HG03025 (cell line): ENCODE results near the gene PRMT5.
"Not testable (repeated sequence)": the region's sequence is repeated elsewhere in the genome, so short reads cannot be mapped to it uniquely, and the experiment has no call there.

Experiments used
- ATAC-seq: cut with Tn5 transposase; IDR thresholded peaks from one replicate; pipeline ENCODE4 v1.9.1; 2021; ENCODE audit warnings: mild to moderate bottlenecking, moderate library complexity; ENCODE audit not compliant: unreplicated experiment, low FRiP score

PRMT5 gene

DNA sequence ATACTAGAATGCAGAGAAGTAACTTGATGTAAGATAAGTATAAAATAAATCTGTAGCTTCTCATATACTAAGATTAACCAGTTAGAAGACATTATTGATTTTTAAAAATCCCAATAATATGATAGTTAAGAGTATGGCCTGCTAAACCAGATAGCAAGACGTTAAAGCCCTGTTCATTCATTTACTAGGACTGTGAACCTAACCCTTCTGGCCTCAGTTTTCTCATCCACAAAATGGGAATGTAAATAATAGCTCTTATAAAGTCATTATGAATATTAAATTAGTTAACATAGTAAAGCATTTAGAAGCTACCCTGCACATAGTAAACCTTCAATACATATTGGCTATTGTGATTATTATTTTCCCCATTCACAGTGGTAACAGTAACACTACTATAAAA is 6.0 kb upstream of the PRMT5 start:
- ATAC-seq = no peak

- no peak for ATAC-seq
Observed at GRCh38 chr14:22932146-22932545, 3.0 kb upstream of the PRMT5 start.

DNA sequence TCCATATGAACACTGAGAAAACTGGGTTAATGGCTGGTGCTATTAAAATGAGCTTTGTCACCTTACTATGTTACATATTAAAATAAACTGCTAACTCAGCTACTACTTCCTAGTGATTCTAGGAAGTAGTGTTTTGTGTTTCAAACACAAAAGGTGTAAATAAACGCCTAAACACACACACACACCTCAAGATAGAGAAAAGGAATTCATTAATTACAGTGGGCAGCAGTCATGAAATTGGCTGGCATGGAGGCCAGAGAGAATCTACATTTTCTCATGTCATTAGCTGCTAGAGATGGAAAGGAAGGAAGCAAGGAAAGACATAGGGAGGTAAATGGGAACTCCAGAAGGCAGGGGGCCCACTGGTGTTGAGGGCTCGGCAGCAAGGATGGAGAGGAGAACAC is 787 bp upstream of the PRMT5 start:
- ATAC-seq = no peak

GRCh38 chr14:22928237-22929103 is 706 bp downstream of the PRMT5 start:
- no peak for ATAC-seq

- no peak for ATAC-seq
Observed at GRCh38 chr14:22926316-22926715, 2.9 kb downstream of the PRMT5 start.

DNA sequence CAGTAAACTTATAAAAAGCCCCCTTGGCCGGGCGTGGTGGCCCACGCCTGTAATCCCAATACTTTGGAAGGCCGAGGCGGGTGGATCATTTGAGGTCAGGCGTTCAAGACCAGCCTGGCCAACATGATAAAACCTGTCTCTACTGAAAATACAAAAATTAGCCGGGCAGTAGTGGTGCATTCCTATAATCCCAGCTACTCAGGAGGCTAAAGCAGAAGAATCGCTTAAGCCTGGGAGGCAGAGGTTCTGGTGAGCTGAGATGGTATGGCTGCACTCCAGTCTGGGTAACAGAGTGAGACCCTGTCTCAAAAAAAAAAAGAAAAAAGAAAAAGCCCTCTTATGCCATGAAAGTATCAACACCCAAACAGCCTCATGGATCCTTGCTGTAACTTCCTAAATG is 3.7 kb downstream of the PRMT5 start:
- no peak for ATAC-seq

DNA sequence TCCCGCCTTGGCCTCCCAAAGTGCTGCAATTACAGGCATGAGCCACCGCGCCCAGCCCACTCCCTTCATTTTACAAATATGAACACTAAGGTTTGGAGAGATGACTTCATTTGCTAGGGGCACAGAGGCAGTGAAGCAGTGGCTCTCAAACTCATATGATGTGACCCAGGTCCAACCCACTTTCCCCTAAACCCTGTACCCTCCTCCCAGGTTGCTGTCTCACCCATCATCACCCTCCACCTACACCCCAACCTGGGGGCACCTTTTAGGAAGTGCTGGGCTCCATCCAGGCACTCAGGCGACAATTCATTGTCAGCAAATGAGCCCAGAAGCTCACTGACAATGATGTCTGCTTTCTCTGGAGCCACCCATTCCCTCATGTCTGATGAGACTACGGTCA is 5.4 kb downstream of the PRMT5 start:
- ATAC-seq = no peak

DNA sequence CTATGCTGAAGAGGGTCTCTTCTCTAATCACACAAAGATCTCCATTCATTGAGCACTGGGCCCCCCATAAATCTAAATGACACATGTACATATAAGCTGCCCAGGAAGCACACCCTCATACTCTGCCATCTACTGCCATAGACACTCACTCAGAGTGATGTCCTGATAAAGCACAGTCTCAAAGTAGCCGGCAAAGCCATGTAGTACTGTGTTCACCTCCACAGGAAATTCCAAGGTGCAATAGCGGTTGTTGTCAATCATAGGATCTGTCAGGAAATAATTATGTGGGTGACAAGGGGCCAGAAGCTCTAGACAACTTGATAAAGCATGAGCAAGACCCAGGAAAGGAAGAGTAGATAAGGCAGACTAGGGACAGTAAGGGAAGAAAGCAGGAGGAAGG is 6.9 kb downstream of the PRMT5 start:
- ATAC-seq = no peak

DNA sequence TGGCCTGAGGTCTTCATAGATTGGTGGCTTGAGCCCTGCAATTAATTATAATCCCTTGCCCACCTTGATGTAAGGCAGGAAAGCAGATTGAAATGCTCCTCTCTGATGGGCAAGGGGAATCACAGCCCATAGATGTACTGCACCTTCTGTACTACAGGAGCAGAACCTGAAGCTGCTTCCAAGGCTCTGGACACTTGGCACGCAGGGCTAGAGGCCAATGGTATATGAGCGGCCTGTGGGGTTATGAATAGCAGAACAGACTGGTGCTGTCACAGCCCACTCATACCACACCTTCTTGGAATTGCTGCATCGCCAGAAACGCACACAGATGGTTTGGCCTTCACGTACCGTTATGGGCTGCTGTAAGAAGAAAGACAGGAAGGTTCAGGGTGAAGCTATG is 8.5 kb downstream of the PRMT5 start:
- ATAC-seq = no peak

DNA sequence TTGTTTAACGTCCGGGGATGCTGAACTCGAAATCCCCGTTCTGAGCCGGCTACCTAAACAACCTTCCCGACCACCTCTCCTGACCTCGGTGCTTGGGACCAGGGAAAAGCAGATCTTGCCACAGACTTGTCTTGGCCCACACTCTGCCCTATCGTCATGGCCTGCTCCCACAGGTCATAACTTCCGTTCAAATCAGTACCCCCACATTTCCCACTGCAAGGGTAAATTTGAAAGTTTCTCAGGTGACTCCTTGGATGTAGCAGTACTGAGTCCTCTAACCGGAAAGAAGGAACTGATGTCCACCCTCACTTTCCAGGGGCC is 9.6 kb downstream of the PRMT5 start:
- peak; percentile 2 for ATAC-seq

DNA sequence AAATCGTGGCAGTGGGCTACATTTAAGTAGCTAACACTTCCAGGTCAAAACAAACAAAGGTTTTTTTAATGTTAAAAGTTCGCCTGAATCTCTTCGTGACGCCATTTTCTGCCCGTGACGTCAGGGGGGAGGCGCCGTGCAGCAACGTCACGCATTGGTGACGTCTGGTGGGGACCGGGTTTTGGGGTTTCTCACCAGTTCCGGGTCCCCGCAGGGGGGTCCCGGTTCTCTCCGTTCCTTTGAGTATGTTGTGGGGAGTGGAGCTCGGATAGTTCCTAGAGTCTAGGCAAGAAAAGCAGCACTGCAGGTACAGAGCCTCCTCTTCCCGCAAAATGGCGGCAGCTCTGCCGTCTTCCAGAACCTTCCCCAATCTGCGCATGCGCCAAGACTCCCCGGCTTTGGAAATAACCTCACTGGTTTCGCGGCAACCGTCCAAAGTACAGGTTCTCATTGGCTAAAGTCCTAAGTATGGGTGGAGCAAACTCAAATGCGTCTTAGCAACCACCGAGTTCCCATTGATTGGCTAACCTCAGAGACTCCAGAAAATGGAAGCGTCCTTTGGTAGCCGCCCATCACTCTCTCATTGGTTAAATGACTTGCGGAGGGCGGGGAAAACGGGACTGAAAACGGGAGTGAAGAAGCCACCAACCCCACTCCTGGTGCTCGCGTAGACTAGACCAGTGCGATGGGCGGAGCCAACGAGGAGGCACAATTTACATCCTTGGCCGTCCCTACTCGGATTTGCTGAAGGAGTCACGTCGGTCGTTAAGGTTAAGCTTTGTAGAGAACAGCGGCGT is 10.2 kb downstream of the PRMT5 start, which contains the start of gene RBM23:
Gene RBM23 (minus strand): TSS at position 346 of the 797 bp plus-strand sequence.
- ATAC-seq = peak; percentile 85

DNA sequence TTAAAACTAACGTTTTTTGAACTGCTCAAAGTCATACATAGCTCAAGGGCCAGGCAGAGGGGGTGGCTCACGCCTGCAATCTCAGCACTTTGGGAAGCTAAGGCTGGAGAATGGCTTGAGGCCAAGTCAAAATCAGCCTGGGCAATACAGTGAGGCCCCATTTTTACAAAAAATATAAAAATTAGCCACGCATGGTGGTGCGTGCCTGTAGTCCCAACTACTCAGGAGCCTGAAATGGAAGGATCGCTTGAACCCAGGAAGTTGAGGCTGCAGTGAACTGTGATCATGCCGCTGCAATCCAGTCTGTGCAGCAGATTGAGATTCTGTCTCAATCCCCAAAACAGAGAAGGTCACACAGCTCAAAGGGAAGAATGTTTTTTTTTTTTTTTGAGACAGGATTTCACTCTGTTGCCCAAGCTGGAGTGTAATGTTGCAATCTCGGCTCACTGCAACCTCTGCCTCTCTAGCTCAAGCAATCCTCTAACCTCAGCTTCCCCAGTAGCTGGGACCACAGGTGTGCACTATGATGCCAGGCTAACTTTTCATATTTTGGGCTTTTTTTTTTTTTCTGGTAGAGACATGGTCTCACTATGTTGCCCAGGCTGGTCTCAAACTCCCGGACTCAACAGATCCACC is 13.2 kb downstream of the PRMT5 start:
- no peak for ATAC-seq

DNA sequence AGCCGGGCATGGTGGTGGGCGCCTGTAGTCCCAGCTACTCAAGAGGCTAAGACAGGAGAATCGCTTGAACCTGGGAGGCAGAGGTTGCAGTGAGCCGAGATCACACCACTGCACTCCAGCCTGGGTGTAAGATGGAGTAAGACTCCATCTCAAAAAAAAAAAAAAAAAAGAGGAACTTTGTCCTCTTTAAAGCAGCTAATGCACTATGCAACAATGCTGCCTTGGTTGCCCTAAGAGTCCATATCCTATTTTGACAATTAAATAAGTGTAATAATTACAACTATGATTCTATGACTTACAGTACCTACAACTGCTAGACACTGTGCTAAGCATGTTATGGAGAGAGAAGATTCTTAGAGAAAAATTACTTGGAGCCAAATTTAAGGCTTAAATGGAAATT is 14.3 kb downstream of the PRMT5 start:
- not testable (repeated sequence) for ATAC-seq

GRCh38 chr14:22910916-22911315 is 18.3 kb downstream of the PRMT5 start:
- no peak for ATAC-seq

- no peak for ATAC-seq
Observed at GRCh38 chr14:22908601-22909000, 20.6 kb downstream of the PRMT5 start.

GRCh38 chr14:22907429-22907828 is 21.7 kb downstream of the PRMT5 start:
- ATAC-seq = no peak

DNA sequence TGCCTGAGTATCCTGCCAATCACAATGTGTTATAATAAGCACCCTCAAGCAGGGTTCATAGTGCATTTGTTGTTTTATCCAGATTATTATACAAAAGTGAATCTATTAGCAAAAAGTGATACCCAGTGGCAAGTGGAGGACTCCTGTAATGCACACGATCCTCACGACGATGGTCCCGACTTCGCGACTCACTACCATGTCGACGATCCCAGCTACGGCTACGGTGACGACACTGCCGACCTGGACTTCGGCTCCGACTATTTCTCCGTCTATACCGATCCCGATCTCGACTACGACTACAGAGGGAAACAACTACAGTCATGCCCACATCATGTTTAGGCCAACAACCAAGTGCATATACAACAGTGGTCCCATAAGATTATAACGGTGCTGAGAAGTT is 23.1 kb downstream of the PRMT5 start:
- no peak for ATAC-seq

- ATAC-seq = no peak
Observed at GRCh38 chr14:22905627-22906026, 23.5 kb downstream of the PRMT5 start.

DNA sequence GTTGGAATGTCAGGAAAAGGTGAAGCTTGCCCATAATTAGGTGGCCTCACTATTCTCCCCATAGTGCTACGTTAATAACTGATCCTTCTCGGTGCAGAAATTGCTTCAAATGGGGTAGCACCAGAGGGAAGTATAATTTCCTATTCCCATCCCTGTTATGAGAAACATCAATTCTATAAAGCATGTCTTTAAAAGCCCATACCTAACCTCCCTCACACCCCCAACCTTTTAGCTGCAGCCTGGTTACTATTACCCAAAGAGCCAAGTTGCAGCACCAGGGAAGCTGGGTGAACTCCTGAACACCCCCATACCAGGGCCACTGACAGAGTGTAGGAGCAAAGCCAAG is 25.5 kb downstream of the PRMT5 start:
- ATAC-seq = no peak

GRCh38 chr14:22901799-22902198 is 27.4 kb downstream of the PRMT5 start:
- no peak for ATAC-seq

- no peak for ATAC-seq
Observed at GRCh38 chr14:22900081-22900799, 28.9 kb downstream of the PRMT5 start.
